HTERT RPE-1 (cell line): ENCODE data around the gene RNU5B-1.
"Not testable (repeated sequence)": the region's sequence is repeated elsewhere in the genome, so short reads cannot be mapped to it uniquely, and the experiment has no call there.

Experiments
- in situ Hi-C: fragments of 300-500 bp; cut with MboI; formaldehyde crosslinking; loops from 4 replicates; pipeline ENCODE4 v1.14.3; 2020; ENCODE audit warnings: low sequenced_read_pairs

The RNU5B-1 gene

GRCh38 chr15:65339920-65340319 lies 35.4 kb downstream of the RNU5B-1 start:
- in situ Hi-C loops: no loop called here

DNA sequence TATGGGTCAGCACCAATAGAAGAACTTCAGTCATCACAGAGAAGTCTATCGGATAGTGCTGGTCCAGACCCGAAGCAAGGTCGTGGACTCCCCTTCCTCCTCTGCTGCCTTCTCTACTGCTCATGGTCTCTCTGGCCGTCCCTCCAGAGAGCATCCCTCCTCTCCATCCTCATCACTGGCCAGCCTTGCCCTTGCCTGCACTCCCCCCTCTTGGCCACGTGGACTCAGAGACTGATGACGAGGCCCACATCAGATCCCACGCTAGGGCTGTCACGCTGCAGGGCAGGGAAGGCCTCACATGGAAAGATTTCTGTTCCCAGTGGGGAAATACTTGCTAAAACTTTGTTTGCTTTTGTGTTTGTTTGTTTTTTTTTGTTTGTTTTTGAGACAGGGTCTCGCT lies 38.0 kb downstream of the RNU5B-1 start:
- in situ Hi-C loops: no loop called here

DNA sequence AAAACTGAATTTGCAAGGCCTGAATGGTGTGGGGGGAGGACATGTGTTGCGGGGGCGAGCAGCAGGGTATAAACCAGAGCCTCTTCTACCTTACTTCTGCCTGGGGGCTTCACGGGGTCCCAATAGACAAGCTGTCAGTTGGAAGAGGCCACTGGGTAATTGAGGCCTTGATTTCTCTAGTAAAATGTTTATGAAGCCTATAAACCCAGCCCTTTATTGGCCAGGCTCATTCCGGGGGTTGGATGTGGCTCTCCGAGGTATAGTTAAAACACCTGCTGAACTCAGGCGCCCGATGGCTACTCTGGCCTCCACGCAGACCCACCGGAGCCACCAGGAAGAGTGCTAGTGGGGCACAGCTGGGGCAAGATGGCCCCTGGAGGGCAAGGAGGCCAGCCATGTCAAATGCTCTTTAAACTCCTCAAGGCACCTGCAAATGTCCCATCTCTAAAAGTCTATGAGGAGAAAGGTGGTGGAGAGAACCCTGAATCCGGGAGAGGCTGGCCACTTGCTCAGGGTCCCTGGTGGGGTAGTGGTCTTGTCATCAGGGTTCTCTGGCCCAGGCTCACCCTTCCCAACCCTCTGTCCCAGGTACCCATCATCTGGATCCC lies 39.0 kb downstream of the RNU5B-1 start:
- in situ Hi-C loops: no loop called here

DNA sequence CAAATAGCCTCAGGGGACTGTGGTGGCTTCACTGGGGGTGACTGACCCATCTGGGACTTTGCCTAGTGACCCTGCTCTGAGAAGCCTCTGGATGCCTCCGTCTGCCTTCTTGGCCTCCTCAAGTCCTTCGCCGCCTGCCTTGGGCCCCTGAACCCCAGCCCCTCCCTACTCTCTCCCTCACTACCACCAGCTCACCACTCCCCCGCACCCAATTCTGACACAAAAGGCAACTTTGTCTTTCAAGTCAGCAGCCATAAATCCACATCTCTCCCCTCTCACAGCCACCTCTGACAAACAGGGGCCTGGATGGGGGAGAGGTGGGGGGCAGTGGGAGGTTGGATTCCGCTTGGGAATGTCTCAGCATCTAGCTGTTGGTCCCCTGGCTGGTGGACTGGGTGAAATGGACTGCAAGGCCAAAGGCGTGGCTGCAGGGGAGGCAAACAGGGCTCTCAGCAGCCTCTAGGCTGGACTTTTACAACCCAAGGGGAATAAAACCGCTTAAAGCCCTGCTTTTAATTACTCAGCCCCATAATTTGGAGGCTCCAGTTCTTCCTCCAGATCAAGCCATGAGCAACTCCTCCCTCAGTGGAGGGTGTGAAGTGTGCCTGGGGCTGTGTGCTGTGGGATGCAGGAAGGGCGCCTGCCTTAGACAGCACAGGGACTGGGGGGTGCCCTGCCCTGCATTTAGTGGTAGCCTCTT lies 39.9 kb downstream of the RNU5B-1 start:
- in situ Hi-C loops: no loop called here

DNA sequence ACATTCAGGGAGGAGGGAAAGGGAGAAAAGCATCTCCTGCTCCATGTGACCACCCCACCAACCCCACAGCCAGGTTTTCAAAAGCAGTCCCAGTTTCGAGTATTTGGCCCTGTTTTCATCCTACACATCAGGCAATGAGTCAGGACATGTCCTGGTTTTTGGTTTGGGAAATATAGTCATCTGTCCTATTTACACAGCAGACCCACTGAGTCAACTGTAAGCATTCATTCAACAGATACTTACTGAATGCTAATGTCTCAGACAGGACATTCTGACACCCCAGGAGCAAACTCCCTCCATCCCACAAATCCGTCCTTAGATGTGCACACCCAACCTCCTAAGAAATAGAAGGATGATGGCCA lies 40.4 kb downstream of the RNU5B-1 start:
- in situ Hi-C loops: no loop called here

DNA sequence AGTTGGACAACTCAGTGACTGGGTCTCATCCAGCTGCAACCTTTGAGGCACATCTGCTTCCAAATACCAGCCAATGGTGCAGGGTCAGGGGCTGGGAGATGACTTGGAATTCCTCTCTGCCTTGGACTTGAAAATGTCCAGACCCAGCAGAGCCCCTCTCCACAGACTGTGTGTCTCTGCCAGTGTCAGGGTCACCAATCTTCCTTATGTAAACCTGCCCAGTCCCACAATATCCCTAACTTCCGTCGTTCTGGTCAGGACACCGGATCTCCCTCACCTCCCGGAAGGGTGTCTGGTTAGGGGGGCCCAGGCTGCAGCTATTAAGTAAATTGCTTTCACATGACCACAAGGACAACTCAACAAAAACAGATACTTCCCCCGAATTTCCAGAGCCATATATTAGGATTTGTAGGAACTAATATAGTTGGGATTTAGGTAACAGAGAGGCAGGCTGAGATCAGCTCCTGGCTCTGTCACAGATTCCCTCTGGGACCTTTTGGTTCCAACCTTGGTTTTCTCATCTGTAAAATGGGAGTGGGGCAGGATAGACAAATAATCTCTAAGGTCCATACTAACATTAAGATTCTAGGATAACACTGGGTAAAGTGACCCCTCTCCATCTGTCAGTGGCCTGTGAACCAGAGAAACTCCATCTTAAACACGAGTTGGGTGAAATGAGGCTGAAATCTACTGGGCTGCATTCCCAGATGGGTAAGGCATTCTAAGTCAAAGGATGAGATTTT lies 42.5 kb downstream of the RNU5B-1 start:
- in situ Hi-C loops: no loop called here

DNA sequence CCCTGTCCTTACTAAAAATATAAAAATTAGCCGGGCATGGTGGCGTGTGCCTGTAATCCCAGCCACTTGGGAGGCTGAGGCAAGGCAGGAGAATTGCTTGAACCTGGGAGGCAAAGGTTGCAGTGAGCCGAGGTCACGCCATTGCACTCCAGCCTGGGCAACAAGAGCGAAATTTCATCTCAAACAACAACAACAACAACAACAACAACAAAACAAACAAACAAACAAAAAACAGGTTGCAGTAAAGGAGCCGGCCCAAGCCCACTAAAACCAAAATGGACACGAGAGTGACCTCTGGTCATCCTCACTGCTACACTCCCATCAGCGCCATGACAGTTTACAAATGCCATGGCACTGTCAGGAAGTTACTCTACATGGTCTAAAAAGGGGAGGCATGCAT lies 43.3 kb downstream of the RNU5B-1 start:
- in situ Hi-C loops: not testable (repeated sequence)

- in situ Hi-C loops: no loop called here
These were observed 44.9 kb downstream of the RNU5B-1 start for GRCh38 chr15:65349338-65349737.

- in situ Hi-C loops: not testable (repeated sequence)
These were observed 47.5 kb downstream of the RNU5B-1 start for GRCh38 chr15:65351972-65352371.
